Measurements from ENCODE around the gene DNAJC25.

- TF ChIP-seq GATA3 (IDR thresholded peaks at IDR 0.05; ENCODE audit: low read depth, low read length) (no peak), GATA2 (IDR thresholded peaks at IDR 0.05; ENCODE audit: low read depth, low read length) (no peak)
Measured at GRCh38 chr9:111599955-111600343, 31.2 kb upstream of the DNAJC25 start.

Measured in SH-SY5Y (cell line).